Measurements from ENCODE around the gene TBC1D8.

TBC1D8 gene

DNA sequence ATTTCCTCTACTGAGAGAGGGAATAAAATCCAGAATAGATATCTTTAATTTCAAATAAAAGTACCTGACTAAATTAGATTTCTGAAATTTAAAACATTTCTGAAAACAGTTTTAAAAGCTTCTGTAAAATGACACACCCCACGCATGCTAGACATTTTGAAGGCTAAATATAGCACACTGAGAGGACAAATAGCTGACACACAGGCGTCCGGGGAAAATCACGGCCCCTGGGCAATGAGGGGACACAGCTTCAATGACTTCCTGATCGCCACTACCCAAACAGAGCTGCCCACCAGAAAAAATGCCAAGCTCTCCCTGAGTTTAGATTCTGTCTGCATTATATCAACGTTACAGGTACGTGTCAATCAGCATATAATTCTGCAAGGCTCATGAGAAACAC lies 10.9 kb downstream of the TBC1D8 start:
- TF ChIP-seq, protein P1, sequence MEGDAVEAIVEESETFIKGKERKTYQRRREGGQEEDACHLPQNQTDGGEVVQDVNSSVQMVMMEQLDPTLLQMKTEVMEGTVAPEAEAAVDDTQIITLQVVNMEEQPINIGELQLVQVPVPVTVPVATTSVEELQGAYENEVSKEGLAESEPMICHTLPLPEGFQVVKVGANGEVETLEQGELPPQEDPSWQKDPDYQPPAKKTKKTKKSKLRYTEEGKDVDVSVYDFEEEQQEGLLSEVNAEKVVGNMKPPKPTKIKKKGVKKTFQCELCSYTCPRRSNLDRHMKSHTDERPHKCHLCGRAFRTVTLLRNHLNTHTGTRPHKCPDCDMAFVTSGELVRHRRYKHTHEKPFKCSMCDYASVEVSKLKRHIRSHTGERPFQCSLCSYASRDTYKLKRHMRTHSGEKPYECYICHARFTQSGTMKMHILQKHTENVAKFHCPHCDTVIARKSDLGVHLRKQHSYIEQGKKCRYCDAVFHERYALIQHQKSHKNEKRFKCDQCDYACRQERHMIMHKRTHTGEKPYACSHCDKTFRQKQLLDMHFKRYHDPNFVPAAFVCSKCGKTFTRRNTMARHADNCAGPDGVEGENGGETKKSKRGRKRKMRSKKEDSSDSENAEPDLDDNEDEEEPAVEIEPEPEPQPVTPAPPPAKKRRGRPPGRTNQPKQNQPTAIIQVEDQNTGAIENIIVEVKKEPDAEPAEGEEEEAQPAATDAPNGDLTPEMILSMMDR (IDR thresholded peaks at IDR 0.05; ENCODE audit: insufficient read depth, low read depth, low read length, missing control alignments) = no peak
- no peak overlapping the region for H3K4me3 ChIP-seq (ENCODE audit: low read length)
- no peak for DNase-seq (ENCODE audit: low read depth)

DNA sequence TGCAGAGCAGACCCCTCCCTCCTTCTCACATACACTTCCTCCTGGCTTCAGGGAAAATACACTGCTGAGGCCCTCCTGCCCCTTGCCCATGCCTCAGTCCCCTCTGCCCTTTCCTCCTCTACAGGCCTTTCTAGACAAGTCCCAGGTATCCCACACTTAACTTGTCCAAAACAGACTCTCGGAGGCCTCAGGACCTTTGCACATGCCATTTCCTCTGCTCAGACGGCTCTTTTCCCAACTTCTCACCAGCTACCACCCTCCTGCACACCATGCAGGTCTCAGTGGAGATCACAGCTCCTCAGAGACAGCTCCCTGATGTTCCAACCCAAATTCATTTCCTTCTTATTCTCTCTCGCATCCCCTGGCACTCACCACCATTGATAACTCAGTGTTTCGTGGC lies 11.7 kb downstream of the TBC1D8 start:
- TF ChIP-seq, protein P1 (IDR thresholded peaks at IDR 0.05; ENCODE audit: insufficient read depth, low read depth, low read length, missing control alignments) = no peak

DNA sequence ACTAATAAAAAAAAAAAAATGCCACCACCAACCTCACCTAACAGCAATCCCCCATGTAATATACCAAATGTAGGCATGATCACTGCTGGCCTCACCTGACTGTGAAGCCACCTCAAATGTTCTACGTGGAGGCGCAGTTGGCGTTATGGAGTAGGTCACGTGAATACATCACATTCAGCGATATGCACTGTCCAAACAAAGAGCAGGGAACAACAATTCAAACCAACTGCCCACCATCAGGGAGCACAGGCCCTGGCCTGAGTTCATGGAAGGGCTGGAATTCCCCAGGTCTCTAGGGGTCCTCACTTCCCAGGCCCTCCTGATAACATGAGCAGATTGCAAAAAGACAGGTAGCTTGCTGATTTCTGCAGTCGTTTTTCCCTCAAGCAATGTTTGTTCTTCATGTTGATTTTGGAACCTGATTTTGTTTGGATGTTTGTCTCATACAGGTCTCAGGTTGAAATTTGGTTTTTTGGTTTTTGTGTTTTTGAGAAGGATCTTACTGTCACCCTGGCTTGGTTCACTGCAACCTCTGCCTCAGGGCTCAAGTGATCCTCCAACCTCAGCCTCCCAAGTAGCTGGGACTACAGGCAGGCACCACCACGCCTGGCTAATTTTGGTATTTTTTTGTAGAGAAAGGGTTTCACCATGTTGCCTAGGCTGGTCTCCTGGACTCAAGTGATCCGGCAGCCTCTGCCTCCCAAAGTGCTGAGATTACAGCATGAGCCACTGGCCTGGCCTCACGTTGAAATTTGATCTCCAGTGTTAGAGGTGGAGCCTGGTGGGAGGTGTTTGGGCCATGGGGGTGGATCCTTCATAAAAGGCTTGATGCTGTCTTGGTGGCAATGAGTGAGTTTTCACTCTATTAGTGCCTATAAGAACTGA lies 15.5 kb downstream of the TBC1D8 start:
- TF ChIP-seq, protein P1 (IDR thresholded peaks at IDR 0.05; ENCODE audit: insufficient read depth, low read depth, low read length, missing control alignments) = no peak

More for the DNA sequence above, 11.7 kb downstream of the TBC1D8 start:
- H3K4me3 ChIP-seq (ENCODE audit: low read length) = no peak overlapping the region
- DNase-seq (ENCODE audit: low read depth) = no peak

GRCh38 chr2:101133492-101134100 lies 17.6 kb downstream of the TBC1D8 start:
- no peak overlapping the region for H3K4me3 ChIP-seq (ENCODE audit: low read length)
- DNase-seq (ENCODE audit: low read depth) = no peak
- TF ChIP-seq, protein P1 (IDR thresholded peaks at IDR 0.05; ENCODE audit: insufficient read depth, low read depth, low read length, missing control alignments) = no peak

More for the DNA sequence above, 15.5 kb downstream of the TBC1D8 start:
- no peak for DNase-seq (ENCODE audit: low read depth)
- no peak overlapping the region for H3K4me3 ChIP-seq (ENCODE audit: low read length)

DNA sequence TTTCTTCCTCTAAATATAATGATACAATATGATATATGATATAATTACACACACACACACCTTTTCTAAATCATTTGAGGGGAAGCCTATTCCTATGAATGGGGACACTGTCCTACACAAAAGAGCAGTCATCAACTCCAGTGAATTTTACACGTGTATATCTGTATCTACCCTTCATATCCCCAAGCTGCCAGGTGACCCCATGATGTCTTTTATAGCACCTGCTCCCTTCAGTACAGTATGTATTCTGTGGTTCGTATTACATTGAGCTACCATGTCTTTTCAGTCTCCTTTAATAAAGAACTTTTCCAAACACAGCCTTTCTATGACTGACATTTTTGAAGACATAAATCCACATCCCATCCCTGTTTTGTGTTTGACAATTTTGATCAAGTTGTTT lies 19.0 kb downstream of the TBC1D8 start:
- TF ChIP-seq, protein P1 (IDR thresholded peaks at IDR 0.05; ENCODE audit: insufficient read depth, low read depth, low read length, missing control alignments) = no peak
- no peak overlapping the region for H3K4me3 ChIP-seq (ENCODE audit: low read length)
- no peak for DNase-seq (ENCODE audit: low read depth)

GRCh38 chr2:101130081-101130480 lies 21.1 kb downstream of the TBC1D8 start:
- TF ChIP-seq, protein P1 (IDR thresholded peaks at IDR 0.05; ENCODE audit: insufficient read depth, low read depth, low read length, missing control alignments) = no peak
- DNase-seq (ENCODE audit: low read depth) = no peak
- no peak overlapping the region for H3K4me3 ChIP-seq (ENCODE audit: low read length)

Measured in epithelial cell of esophagus (primary cell).